ENCODE measurements around the gene GALNTL6.

The GALNTL6 gene

DNA sequence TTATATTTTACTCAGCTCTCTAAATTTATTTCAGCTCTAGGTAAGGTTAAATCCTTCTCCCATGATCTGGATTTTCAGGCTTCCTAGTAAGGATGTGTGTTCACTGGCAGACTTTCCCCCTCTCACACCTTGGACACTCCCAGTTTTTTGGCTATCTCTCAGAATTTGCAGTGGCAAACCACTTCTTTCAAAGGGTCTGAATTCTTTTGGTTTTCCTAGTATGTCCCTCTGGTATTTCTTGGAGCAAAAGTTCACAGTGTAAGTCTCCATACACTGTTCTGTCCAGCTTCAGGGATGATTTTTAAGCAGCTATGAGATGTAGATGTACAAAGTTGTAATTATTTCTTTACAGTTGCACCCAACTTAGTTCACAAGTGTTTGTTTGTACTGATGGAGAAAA lies 701.6 kb downstream of the GALNTL6 start:
- TF ChIP-seq, protein P1, sequence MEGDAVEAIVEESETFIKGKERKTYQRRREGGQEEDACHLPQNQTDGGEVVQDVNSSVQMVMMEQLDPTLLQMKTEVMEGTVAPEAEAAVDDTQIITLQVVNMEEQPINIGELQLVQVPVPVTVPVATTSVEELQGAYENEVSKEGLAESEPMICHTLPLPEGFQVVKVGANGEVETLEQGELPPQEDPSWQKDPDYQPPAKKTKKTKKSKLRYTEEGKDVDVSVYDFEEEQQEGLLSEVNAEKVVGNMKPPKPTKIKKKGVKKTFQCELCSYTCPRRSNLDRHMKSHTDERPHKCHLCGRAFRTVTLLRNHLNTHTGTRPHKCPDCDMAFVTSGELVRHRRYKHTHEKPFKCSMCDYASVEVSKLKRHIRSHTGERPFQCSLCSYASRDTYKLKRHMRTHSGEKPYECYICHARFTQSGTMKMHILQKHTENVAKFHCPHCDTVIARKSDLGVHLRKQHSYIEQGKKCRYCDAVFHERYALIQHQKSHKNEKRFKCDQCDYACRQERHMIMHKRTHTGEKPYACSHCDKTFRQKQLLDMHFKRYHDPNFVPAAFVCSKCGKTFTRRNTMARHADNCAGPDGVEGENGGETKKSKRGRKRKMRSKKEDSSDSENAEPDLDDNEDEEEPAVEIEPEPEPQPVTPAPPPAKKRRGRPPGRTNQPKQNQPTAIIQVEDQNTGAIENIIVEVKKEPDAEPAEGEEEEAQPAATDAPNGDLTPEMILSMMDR (conservative IDR thresholded peaks at IDR 0.05), result no peak
- H3K27ac ChIP-seq, result no peak overlapping the region

DNA sequence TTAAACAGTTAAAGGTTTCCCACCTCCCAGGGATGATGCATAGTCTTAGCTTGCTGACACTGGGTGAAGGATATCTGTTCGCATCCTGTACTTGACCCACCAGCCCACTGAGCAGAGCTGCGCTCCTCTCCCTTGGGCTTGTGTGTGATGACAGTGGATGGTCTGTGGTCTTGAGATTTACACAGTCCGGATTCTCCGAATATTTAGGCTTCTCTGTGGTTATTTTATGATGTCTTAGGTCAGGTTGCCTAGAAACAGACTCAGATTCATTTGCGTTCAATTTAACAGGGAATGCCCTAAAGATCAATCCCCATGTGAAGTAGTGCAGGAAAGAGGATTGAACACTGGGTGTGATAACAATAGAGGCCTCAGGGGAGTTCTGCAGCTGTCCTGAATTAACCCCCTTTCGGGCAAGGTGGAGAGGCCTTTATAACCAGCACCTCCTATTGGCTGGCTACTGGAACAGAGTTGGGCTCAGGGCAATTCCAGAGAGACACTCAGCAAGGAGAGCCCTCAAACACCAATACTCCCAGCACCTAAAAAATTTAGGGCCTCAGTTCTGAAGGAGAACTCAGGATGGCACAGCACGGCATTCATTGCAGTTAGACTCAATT lies 702.2 kb downstream of the GALNTL6 start:
- no peak overlapping the region for H3K27ac ChIP-seq
- TF ChIP-seq, protein P1 (conservative IDR thresholded peaks at IDR 0.05), result no peak

DNA sequence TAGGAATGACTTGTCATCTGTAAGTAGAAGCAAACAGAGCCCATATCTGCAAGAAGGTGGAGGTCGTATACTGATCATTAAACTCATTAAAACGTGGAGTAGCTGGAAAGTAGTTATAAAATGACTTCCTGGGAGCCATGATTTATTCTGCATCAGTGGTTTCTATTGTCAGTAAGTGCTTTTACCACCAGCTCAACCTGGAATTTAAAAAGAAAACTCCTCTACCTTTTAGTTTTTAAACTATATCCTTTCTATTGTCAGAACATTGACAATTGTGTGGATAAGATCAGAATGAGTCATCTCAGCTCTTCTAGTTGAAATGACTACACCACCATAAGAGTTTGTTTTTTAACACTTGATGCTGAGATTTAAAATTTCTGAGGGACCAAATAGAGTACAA lies 704.2 kb downstream of the GALNTL6 start:
- TF ChIP-seq, protein P1 (conservative IDR thresholded peaks at IDR 0.05), result no peak

DNA sequence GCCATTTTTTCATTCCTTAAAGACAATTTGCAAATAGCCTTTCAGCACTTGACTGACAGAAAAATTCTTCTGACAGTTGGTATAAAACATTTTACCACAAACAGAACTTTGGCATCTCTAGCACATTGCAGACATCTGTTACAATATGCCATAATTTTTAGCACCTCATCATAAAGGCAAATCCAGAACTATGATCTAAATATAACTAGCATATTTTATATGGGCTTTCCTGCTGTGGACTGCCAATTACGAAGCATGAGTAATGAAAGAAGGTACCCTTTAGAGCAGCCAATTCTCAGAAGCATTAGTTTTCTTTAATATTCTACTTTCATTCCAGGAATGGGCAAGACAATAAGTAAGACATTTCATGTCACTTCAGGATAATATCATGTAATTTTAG lies 708.0 kb downstream of the GALNTL6 start:
- no peak overlapping the region for H3K27ac ChIP-seq
- TF ChIP-seq, protein P1 (conservative IDR thresholded peaks at IDR 0.05), result no peak

More for the DNA sequence above, 704.2 kb downstream of the GALNTL6 start:
- no peak overlapping the region for H3K27ac ChIP-seq

DNA sequence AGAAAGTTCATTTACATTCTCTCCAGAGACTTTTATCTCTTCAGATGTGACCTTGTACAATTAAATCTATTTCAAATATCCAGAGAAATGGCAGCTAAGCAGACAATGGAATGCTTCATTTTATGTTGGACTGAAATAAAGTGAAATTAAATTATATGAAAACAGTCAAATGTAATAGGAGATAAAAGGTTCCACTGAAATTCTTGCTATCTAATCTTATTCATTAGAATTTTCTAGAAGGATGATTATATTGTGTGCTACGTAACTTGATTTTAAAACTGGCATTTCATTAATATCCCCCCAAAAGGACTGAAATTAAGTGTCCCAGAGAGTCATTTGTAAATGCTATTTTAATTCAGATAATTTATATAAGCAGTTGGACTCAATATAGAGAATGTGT lies 708.5 kb downstream of the GALNTL6 start:
- H3K27ac ChIP-seq, result no peak overlapping the region
- TF ChIP-seq, protein P1 (conservative IDR thresholded peaks at IDR 0.05), result no peak

DNA sequence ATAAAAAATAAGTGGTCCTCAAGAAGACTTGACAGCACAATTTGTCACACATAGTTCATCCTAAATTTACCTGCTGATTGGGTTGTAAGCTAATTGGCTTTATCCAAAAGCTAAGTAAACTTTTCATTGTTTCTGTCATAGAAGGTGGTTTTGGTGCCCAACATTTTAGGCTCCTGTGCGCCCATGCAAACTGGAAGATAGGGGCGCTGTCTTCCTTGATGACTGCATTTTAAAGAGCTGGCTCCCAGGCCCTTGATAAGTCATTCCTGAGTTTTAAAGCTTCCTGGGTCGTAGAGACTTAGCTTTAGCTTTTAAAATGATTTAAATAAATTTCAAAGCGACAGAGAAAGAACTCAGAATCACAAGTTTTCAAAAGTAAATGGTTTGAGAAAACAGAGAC lies 730.0 kb downstream of the GALNTL6 start:
- TF ChIP-seq, protein P1 (conservative IDR thresholded peaks at IDR 0.05), result no peak
- H3K27ac ChIP-seq, result no peak overlapping the region

DNA sequence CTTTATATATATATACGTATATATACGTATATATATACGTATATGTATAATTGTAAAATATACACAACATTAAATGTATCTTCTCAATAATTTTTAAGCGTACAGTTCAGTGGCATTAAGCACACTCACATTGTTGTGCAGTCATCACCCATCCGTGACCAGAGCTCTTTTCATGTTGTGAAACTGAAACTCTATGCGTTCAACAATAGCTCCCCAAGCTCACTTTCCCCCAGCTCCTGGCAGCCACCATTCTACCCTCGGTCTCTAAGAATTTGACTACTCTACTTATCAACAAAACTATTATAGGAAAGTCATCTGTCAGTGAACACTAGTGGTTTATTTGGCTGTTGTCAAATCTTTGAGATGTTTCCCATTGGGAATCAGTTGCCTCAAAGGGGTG lies 733.6 kb downstream of the GALNTL6 start:
- no peak overlapping the region for H3K27ac ChIP-seq
- TF ChIP-seq, protein P1 (conservative IDR thresholded peaks at IDR 0.05), result no peak

Data from VCaP (cell line).